Measurements from ENCODE around the gene BCKDHB.

DNA sequence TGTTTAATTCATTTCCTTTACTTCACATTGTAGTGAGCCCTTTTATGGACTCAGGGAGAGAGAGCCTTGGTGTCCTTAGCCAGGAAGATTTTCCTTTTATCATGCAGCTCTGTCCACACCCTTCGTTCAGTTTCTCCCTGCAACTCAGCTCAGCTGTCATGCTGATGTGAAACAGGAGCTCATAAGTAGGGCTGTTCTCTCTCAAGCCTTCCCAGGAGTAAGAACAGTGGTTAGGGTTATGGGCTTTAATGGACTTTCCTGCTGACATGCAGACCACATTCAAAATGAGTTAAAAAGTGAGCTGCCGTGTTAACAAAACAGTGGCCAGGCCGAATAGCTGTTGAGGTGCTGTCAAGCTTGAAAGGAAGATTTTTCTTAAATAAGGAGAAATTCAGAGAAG, 104.1 kb downstream of the BCKDHB start:
- TF ChIP-seq, protein P1, sequence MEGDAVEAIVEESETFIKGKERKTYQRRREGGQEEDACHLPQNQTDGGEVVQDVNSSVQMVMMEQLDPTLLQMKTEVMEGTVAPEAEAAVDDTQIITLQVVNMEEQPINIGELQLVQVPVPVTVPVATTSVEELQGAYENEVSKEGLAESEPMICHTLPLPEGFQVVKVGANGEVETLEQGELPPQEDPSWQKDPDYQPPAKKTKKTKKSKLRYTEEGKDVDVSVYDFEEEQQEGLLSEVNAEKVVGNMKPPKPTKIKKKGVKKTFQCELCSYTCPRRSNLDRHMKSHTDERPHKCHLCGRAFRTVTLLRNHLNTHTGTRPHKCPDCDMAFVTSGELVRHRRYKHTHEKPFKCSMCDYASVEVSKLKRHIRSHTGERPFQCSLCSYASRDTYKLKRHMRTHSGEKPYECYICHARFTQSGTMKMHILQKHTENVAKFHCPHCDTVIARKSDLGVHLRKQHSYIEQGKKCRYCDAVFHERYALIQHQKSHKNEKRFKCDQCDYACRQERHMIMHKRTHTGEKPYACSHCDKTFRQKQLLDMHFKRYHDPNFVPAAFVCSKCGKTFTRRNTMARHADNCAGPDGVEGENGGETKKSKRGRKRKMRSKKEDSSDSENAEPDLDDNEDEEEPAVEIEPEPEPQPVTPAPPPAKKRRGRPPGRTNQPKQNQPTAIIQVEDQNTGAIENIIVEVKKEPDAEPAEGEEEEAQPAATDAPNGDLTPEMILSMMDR (IDR thresholded peaks at IDR 0.05 in 4 of 5, conservative IDR thresholded peaks at IDR 0.05 in 1 of 5): no peak
- no peak for TF ChIP-seq POLR2A (IDR thresholded peaks at IDR 0.05)

All from gastrocnemius medialis (tissue), 4 donors.